Heart left ventricle (tissue), 13 donors: ENCODE results near the gene RNFT2.

Source experiments
- POLR2A ChIP-seq, 2 donors: fragments of 450-650 bp; IDR thresholded peaks; one replicate each; pipeline ENCODE4 v1.6.1; 2017; ENCODE audit warnings: antibody characterized with exemption in 2 of 2, mild to moderate bottlenecking in 2 of 2, moderate library complexity in 2 of 2
- TF ChIP-seq, protein P1 (sequence below), 12 donors: fragments of 200-600 bp; sonication (generic) in 4 of 12; IDR thresholded peaks; one replicate each; pipeline versions ENCODE4 v1.5.0 to v1.8.0; 2018 to 2022; ENCODE audit warnings: antibody characterized with exemption in 12 of 12, mild to moderate bottlenecking in 5 of 12
- donor health status: ischemic (EF 13 %, LVEDD 7.1; RV severe dilation, severe dysfunction).
- donor health status: DM: no; HTN: yes; CAD: no.
- donor health status: DM: no; HTN: no; CAD: no.
- donor health status: ischemic (EF 25% LVEDD 6.9; RV normal size, moderate dysfunction).
- donor health status: ischemic (EF 25% LVEDD 5.7; RV mildly dilated, moderate dysfunction).
- donor health status: ischemic (EF 35%, LVEDD 5.7; RV mildly dilated, moderate dysfunction).
- donor health status: nonischemic (EF 11% LVEDD 7.7; RV severe dilation, severe dysfunction).
- donor health status: DM: yes; HTN: yes; CAD: no.
- donor health status: PGD.
- donor health status: ischemic (EF 29% LVEDD 5.4; RV normal size, mild dysfunction).
- donor health status: nonischemic (EF 23%, LVEDD 6.1; RV moderate dilation, normal function).

DNA sequence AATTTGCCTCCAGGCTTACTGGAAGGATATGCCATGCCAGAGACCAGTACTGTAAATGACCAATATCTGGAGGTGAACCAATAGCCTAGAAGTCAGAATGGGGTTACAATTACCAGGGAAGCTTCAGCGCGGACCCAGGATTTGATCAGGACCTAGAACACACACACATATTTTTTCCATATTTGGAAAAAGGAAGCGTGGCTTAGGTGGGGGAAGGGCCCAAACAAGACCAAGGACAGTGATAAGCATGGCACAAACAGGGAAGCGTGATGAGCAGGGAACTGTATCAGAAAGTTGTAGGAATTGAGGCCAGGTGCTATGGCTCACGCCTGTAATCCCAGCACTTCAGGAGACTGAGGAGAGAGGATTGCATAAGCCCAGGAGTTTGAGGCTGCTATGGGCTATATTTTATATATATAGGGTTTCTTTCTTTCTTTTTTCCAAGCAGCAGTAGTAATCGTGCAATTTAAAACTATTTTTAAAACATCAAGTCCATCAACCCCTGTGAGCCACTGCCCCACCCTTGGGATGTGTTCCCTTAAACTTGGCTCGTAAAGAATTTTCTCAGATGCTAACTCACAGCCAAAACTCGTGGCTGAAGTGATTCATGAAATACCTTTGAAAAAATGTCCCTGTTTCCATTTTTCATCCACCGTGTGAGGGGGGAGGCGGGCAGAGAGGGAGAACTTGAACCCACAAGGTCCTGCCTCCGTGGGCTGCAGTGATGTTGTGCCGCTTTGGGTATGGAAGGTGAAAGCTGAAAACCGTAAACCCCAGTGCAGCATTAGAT, 126.5 kb downstream of the RNFT2 start:
- no peak for TF ChIP-seq POLR2A (IDR thresholded peaks at IDR 0.05)
- TF ChIP-seq, protein P1, sequence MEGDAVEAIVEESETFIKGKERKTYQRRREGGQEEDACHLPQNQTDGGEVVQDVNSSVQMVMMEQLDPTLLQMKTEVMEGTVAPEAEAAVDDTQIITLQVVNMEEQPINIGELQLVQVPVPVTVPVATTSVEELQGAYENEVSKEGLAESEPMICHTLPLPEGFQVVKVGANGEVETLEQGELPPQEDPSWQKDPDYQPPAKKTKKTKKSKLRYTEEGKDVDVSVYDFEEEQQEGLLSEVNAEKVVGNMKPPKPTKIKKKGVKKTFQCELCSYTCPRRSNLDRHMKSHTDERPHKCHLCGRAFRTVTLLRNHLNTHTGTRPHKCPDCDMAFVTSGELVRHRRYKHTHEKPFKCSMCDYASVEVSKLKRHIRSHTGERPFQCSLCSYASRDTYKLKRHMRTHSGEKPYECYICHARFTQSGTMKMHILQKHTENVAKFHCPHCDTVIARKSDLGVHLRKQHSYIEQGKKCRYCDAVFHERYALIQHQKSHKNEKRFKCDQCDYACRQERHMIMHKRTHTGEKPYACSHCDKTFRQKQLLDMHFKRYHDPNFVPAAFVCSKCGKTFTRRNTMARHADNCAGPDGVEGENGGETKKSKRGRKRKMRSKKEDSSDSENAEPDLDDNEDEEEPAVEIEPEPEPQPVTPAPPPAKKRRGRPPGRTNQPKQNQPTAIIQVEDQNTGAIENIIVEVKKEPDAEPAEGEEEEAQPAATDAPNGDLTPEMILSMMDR (IDR thresholded peaks at IDR 0.05), result no peak
